HG02852 (cell line): Measurements from ENCODE around the gene GRAMD2A.

ENCODE experiments used
- ATAC-seq: cut with Tn5 transposase; IDR thresholded peaks from one replicate; pipeline ENCODE4 v1.9.1; 2021; ENCODE audit warnings: mild to moderate bottlenecking, moderate library complexity; ENCODE audit not compliant: unreplicated experiment

Gene GRAMD2A

DNA sequence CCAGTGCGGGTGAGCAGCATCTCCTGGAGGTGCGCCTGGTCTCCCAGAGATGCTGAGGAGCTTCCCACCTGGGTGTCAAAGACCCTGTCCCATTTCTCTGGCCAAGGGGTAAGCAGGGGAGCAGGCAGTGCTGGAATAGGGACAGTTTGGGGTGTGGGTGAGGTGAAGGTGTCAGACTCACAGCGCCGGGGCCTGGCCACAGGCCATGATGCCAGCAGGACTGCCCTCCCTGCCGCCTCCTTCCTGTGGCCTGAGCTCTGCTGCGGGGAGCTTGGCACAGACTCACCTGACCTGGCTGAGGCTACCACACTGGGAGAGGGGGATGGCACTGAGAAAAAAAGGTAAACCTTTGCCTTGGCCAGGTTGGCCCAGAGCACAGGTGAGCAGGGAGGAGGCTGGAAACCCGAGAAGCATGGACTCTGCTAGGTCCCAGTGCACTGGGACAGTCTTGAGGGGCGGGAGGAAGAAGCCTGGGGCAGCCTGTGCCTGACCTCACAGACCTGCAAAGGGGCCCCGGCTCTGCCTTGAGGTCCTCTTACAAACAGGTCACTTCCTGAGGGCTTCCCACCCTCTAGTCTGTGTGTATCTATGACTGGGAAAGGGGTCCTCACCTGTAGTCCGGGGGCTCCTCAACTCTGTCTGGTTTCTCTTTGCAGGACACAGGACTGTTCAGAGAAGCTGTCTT, 28.2 kb downstream of the GRAMD2A start:
- no peak for ATAC-seq

- no peak for ATAC-seq
Observed at GRCh38 chr15:72168808-72169190, 28.8 kb downstream of the GRAMD2A start.

GRCh38 chr15:72168131-72168807, 29.3 kb downstream of the GRAMD2A start:
- no peak for ATAC-seq

- no peak for ATAC-seq
Observed at GRCh38 chr15:72167445-72167844, 30.1 kb downstream of the GRAMD2A start.

GRCh38 chr15:72166716-72167417, 30.7 kb downstream of the GRAMD2A start:
- no peak for ATAC-seq

DNA sequence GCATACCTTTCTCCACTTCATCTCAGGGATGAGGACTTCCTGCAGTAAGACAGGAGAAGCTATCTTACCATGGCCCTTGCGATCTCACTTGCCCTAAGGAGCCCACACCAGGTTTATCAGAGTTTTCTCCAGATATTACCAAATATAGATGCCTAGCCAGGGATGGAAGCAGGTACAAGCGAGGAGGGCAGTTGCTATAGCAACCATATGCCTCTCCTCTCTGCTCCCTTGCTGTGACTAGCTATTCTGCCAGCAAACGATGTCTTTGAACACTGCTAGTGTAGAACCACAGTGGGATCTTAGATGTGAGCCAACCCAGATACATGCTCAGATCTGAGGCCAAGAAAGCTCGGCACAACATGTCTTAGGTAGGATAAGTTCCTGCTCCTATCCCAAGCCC, 33.9 kb downstream of the GRAMD2A start:
- no peak for ATAC-seq

DNA sequence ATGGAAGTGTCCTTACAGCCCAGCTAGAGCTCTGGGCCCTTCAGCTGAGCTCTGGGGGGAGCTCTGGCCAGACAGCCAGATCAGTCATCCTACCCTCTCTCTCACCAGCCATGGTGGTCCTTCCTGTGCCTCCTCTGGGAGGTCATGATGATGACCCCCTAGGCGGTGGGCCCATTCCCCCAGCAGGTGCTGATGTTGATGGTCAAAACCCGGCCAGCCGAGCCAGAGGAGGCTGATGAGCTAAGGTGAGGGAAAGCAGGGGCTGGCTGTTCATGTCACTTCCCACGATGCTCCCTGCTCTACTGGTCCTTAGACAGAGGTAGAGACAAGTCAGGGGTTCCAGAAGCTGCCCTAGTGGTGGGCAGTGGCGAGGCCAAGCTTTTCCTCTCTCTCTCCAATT, 35.0 kb downstream of the GRAMD2A start:
- no peak for ATAC-seq

GRCh38 chr15:72161361-72162132, 36.0 kb downstream of the GRAMD2A start:
- no peak for ATAC-seq

GRCh38 chr15:72160696-72161245, 36.8 kb downstream of the GRAMD2A start:
- no peak for ATAC-seq

- ATAC-seq: no peak
Observed at GRCh38 chr15:72156928-72157327, 40.7 kb downstream of the GRAMD2A start.

- ATAC-seq: peak; percentile 76
Observed at GRCh38 chr15:72155635-72156616, 41.7 kb downstream of the GRAMD2A start.

GRCh38 chr15:72155003-72155621, 42.5 kb downstream of the GRAMD2A start:
- no peak for ATAC-seq

GRCh38 chr15:72154316-72154715, 43.3 kb downstream of the GRAMD2A start:
- ATAC-seq: no peak

DNA sequence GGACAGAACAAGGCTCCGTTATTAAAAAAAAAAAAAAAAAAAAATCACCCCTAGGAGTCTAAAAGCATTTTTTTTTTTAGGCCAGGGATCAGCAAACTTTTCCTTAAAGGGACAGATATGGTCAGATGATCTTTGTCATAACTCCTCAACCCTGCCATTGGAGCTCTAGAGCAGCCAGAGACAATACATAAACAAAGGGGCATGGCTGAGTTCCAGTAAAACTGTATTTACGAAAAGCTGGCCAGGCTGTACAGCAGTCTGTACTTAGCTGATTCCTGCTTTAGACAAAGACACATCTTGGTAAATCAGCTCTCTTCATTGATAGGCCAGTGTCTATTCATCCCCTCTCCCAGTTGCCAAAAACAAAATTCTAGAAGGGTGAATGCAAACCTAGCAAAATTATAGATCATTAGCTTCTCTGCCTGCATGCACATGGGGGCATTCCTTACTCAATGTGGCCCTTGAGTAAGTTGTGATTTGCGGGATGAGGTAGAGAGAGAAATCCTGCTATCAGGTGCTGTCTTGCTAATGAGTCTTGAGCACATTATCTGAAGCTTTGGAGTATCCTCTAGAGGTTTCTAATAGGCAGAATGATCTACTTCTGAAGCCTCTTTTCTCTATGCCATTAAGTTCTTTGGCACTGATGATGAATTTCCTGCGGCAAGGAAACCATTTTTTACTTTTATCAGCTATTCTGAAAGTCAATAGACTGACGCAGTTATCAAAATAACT, 44.2 kb downstream of the GRAMD2A start:
- ATAC-seq: no peak

- no peak for ATAC-seq
Observed at GRCh38 chr15:72147418-72147817, 50.2 kb downstream of the GRAMD2A start.

GRCh38 chr15:72146934-72147333, 50.7 kb downstream of the GRAMD2A start:
- ATAC-seq: no peak

DNA sequence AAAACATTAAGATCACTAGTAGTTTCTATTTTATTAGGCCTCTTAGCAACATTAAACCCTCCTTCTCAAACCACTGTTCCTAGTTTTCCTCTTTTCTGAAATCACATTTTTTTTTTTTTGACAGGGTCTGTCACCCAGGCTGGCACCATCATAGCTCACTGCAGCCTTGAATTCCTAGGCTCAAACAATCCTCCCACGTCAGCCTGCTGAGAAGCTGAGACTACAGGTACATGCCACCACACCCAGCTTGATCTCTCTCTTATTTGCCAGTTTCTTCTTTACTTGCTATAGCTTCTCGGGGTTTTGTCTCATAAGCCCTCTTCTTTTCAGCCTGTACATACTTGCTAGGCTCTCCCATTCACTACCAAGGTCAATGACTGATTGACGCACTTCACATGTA, 51.4 kb downstream of the GRAMD2A start:
- no peak for ATAC-seq

- peak; percentile 100 for ATAC-seq
Observed at GRCh38 chr15:72141171-72142084, 56.2 kb downstream of the GRAMD2A start.
